ENCODE results near the gene SNX8. TPM values are rescaled to one million over a fixed set of nuclear protein-coding genes. Genes with fewer than 3 reads are reported as not detected.

Gene SNX8
- total RNA-seq, 2 donors from 2014 or later, result 10.7 to 29.2 TPM

GRCh38 chr7:2220506-2220905 lies 93.7 kb downstream of the SNX8 start:
- 88% methylated on average over 16 of the region's 16 CpGs for WGBS
- Histone ChIP-seq H3K27me3 (replicated peaks; ENCODE audit: insufficient read depth) (no peaks in the 10 kb centered on the region), H3K9me3 (no peaks in the 10 kb centered on the region), H3K36me3 (peaks cover 0 to 20% of the 10 kb centered on the region in 2 donors), H3K27ac (no peak overlapping the region), H3K4me3 (no peak overlapping the region), H3K4me1 (replicated peaks) (no peaks in the 10 kb centered on the region)
- TF ChIP-seq POLR2AphosphoS5 (IDR thresholded peaks at IDR 0.05), result no peak
- TF ChIP-seq POLR2A (IDR thresholded peaks at IDR 0.05), result no peak
- no peak for TF ChIP-seq CTCF (IDR thresholded peaks at IDR 0.05)
- DNase-seq (ENCODE audit: low spot score), result no peak
- intact Hi-C loops (cut with DNase I), result no loop called here

GRCh38 chr7:2220030-2220429 lies 94.2 kb downstream of the SNX8 start:
- TF ChIP-seq POLR2A (IDR thresholded peaks at IDR 0.05), result no peak
- TF ChIP-seq POLR2AphosphoS5 (IDR thresholded peaks at IDR 0.05), result no peak
- TF ChIP-seq CTCF (IDR thresholded peaks at IDR 0.05), result no peak
- DNase-seq (ENCODE audit: low spot score), result no peak
- Histone ChIP-seq H3K4me1 (replicated peaks) (no peaks in the 10 kb centered on the region), H3K4me3 (no peak overlapping the region), H3K9me3 (no peaks in the 10 kb centered on the region), H3K27ac (no peak overlapping the region), H3K27me3 (replicated peaks; ENCODE audit: insufficient read depth) (no peaks in the 10 kb centered on the region), H3K36me3 (peaks cover 0 to 20% of the 10 kb centered on the region in 2 donors)
- intact Hi-C loops (cut with DNase I), result no loop called here
- 95% methylated on average over 19 of the region's 19 CpGs for WGBS

- 93% methylated on average over 8 of the region's 8 CpGs for WGBS
- intact Hi-C loops (cut with DNase I), result no loop called here
These were observed 94.6 kb downstream of the SNX8 start for GRCh38 chr7:2219606-2220005.

GRCh38 chr7:2219136-2219535 lies 95.1 kb downstream of the SNX8 start:
- no peak for TF ChIP-seq POLR2A (IDR thresholded peaks at IDR 0.05)
- Histone ChIP-seq H3K9me3 (no peaks in the 10 kb centered on the region), H3K4me1 (replicated peaks) (no peaks in the 10 kb centered on the region), H3K27me3 (replicated peaks; ENCODE audit: insufficient read depth) (no peaks in the 10 kb centered on the region), H3K27ac (no peak overlapping the region), H3K4me3 (no peak overlapping the region), H3K36me3 (peaks cover 0 to 20% of the 10 kb centered on the region in 2 donors)
- whole genome bisulfite sequencing, result 83% methylated on average over 15 of the region's 15 CpGs
- no peak for DNase-seq (ENCODE audit: low spot score)
- intact Hi-C loops (cut with DNase I), result no loop called here

More at GRCh38 chr7:2219606-2220005, 94.6 kb downstream of the SNX8 start:
- Histone ChIP-seq H3K27ac (no peak overlapping the region), H3K4me1 (replicated peaks) (no peaks in the 10 kb centered on the region), H3K4me3 (no peak overlapping the region), H3K9me3 (no peaks in the 10 kb centered on the region), H3K27me3 (replicated peaks; ENCODE audit: insufficient read depth) (no peaks in the 10 kb centered on the region), H3K36me3 (peaks cover 0 to 20% of the 10 kb centered on the region in 2 donors)
- no peak for TF ChIP-seq POLR2AphosphoS5 (IDR thresholded peaks at IDR 0.05)
- no peak for TF ChIP-seq POLR2A (IDR thresholded peaks at IDR 0.05)
- no peak for TF ChIP-seq CTCF (IDR thresholded peaks at IDR 0.05)
- no peak for DNase-seq (ENCODE audit: low spot score)

GRCh38 chr7:2218444-2218785 lies 95.8 kb downstream of the SNX8 start:
- Histone ChIP-seq H3K4me3 (no peak overlapping the region), H3K4me1 (replicated peaks) (no peaks in the 10 kb centered on the region), H3K27me3 (replicated peaks; ENCODE audit: insufficient read depth) (no peaks in the 10 kb centered on the region), H3K9me3 (no peaks in the 10 kb centered on the region), H3K36me3 (peaks cover 0 to 20% of the 10 kb centered on the region in 2 donors), H3K27ac (no peak overlapping the region)
- no peak for TF ChIP-seq POLR2AphosphoS5 (IDR thresholded peaks at IDR 0.05)
- no peak for TF ChIP-seq POLR2A (IDR thresholded peaks at IDR 0.05)
- WGBS, result 92% methylated on average over 9 of the region's 9 CpGs
- intact Hi-C loops (cut with DNase I), result no loop called here
- DNase-seq (ENCODE audit: low spot score), result no peak

GRCh38 chr7:2217716-2218443 lies 96.4 kb downstream of the SNX8 start:
- Histone ChIP-seq H3K4me3 (no peak overlapping the region), H3K4me1 (replicated peaks) (no peaks in the 10 kb centered on the region), H3K36me3 (peaks cover 0 to 20% of the 10 kb centered on the region in 2 donors), H3K9me3 (no peaks in the 10 kb centered on the region), H3K27me3 (replicated peaks; ENCODE audit: insufficient read depth) (no peaks in the 10 kb centered on the region), H3K27ac (no peak overlapping the region)
- 87% methylated on average over 19 of the region's 19 CpGs for WGBS
- TF ChIP-seq CTCF (IDR thresholded peaks at IDR 0.05) (no peak), POLR2AphosphoS5 (IDR thresholded peaks at IDR 0.05) (no peak), POLR2A (IDR thresholded peaks at IDR 0.05) (no peak)
- no peak for DNase-seq (ENCODE audit: low spot score)
- intact Hi-C loops (cut with DNase I), result no loop called here

Measured in prostate gland (tissue), 2 donors.